ENCODE results near the gene MPZL2. TPM values are rescaled to one million over a fixed set of nuclear protein-coding genes. Genes with fewer than 3 reads are reported as not detected.

Gene MPZL2
- total RNA-seq, 1 donor from 2014 or later: 0.95 TPM

GRCh38 chr11:118227865-118228785 lies 36.0 kb downstream of the MPZL2 start:
- peaks cover 4% of the 10 kb centered on the region for H3K27me3 ChIP-seq (ENCODE audit: insufficient read depth, low read length)
- Mint-ChIP-seq H3K27me3 (ENCODE audit: low read depth, unreplicated experiment) (peaks cover 9% of the 10 kb centered on the region), H3K27ac (ENCODE audit: unreplicated experiment) (no peak overlapping the region), H3K4me1 (ENCODE audit: low read depth, unreplicated experiment) (no peaks in the 10 kb centered on the region), H3K4me3 (ENCODE audit: unreplicated experiment) (no peak overlapping the region), H3K36me3 (ENCODE audit: low read depth, unreplicated experiment) (peaks cover 3% of the 10 kb centered on the region), H3K9me3 (ENCODE audit: unreplicated experiment) (no peaks in the 10 kb centered on the region)
- H4K20me1 ChIP-seq (ENCODE audit: insufficient read depth, low read length): no peaks in the 10 kb centered on the region
- H2AFZ ChIP-seq (ENCODE audit: low read depth, low read length): no peak overlapping the region
- DNase-seq (ENCODE audit: low read depth) (no peak), FAIRE-seq (no peak)
- TF ChIP-seq CTCF (IDR thresholded peaks at IDR 0.05; ENCODE audit: insufficient read depth, low read depth, low read length) (no peak), EZH2 (IDR thresholded peaks at IDR 0.05; ENCODE audit: insufficient read depth, low read length) (no peak)
- H3K36me3 ChIP-seq (ENCODE audit: insufficient read depth, low read length): no peaks in the 10 kb centered on the region
- H3K9ac ChIP-seq (ENCODE audit: low read length): no peak overlapping the region
- no peak overlapping the region for H3K4me2 ChIP-seq (ENCODE audit: low read length)
- H3K27ac ChIP-seq (ENCODE audit: low read depth, low read length): no peak overlapping the region
- no peaks in the 10 kb centered on the region for H3K79me2 ChIP-seq (ENCODE audit: insufficient read depth, low read length)
- H3K9me3 ChIP-seq (ENCODE audit: insufficient read depth, low read depth, low read length): no peaks in the 10 kb centered on the region
- H3K4me3 ChIP-seq (ENCODE audit: insufficient read depth, low read depth, low read length): no peak overlapping the region
- no peaks in the 10 kb centered on the region for H3K4me1 ChIP-seq (ENCODE audit: insufficient read depth, low read length)

GRCh38 chr11:118226781-118227180 lies 37.3 kb downstream of the MPZL2 start:
- Mint-ChIP-seq H3K27me3 (ENCODE audit: low read depth, unreplicated experiment) (peaks cover 9% of the 10 kb centered on the region), H3K4me1 (ENCODE audit: low read depth, unreplicated experiment) (no peaks in the 10 kb centered on the region), H3K27ac (ENCODE audit: unreplicated experiment) (no peak overlapping the region), H3K36me3 (ENCODE audit: low read depth, unreplicated experiment) (peaks cover 3% of the 10 kb centered on the region), H3K4me3 (ENCODE audit: unreplicated experiment) (no peak overlapping the region), H3K9me3 (ENCODE audit: unreplicated experiment) (no peaks in the 10 kb centered on the region)
- Histone ChIP-seq H3K4me3 (ENCODE audit: insufficient read depth, low read depth, low read length) (no peak overlapping the region), H3K9me3 (ENCODE audit: insufficient read depth, low read depth, low read length) (no peaks in the 10 kb centered on the region), H3K4me2 (ENCODE audit: low read length) (no peak overlapping the region), H3K4me1 (ENCODE audit: insufficient read depth, low read length) (no peaks in the 10 kb centered on the region), H2AFZ (ENCODE audit: low read depth, low read length) (no peak overlapping the region), H3K79me2 (ENCODE audit: insufficient read depth, low read length) (no peaks in the 10 kb centered on the region), H3K27me3 (ENCODE audit: insufficient read depth, low read length) (peaks cover 6% of the 10 kb centered on the region), H4K20me1 (ENCODE audit: insufficient read depth, low read length) (no peaks in the 10 kb centered on the region), H3K36me3 (ENCODE audit: insufficient read depth, low read length) (no peaks in the 10 kb centered on the region), H3K9ac (ENCODE audit: low read length) (no peak overlapping the region), H3K27ac (ENCODE audit: low read depth, low read length) (no peak overlapping the region)
- FAIRE-seq (no peak), DNase-seq (ENCODE audit: low read depth) (no peak)
- no peak for TF ChIP-seq EZH2 (IDR thresholded peaks at IDR 0.05; ENCODE audit: insufficient read depth, low read length)
- no peak for TF ChIP-seq CTCF (IDR thresholded peaks at IDR 0.05; ENCODE audit: insufficient read depth, low read depth, low read length)

- Mint-ChIP-seq H3K36me3 (ENCODE audit: low read depth, unreplicated experiment) (peaks cover 3% of the 10 kb centered on the region), H3K4me1 (ENCODE audit: low read depth, unreplicated experiment) (no peaks in the 10 kb centered on the region), H3K4me3 (ENCODE audit: unreplicated experiment) (no peak overlapping the region), H3K27me3 (ENCODE audit: low read depth, unreplicated experiment) (peaks cover 9% of the 10 kb centered on the region), H3K27ac (ENCODE audit: unreplicated experiment) (no peak overlapping the region), H3K9me3 (ENCODE audit: unreplicated experiment) (no peaks in the 10 kb centered on the region)
- peaks cover 6% of the 10 kb centered on the region for H3K27me3 ChIP-seq (ENCODE audit: insufficient read depth, low read length)
- DNase-seq (ENCODE audit: low read depth) (peak; percentile 4), FAIRE-seq (no peak)
- no peaks in the 10 kb centered on the region for H3K9me3 ChIP-seq (ENCODE audit: insufficient read depth, low read depth, low read length)
- TF ChIP-seq EZH2 (IDR thresholded peaks at IDR 0.05; ENCODE audit: insufficient read depth, low read length) (no peak), CTCF (IDR thresholded peaks at IDR 0.05; ENCODE audit: insufficient read depth, low read depth, low read length) (no peak)
- H3K27ac ChIP-seq (ENCODE audit: low read depth, low read length): no peak overlapping the region
- no peaks in the 10 kb centered on the region for H3K36me3 ChIP-seq (ENCODE audit: insufficient read depth, low read length)
- no peak overlapping the region for H3K4me3 ChIP-seq (ENCODE audit: insufficient read depth, low read depth, low read length)
- H3K4me2 ChIP-seq (ENCODE audit: low read length): no peak overlapping the region
- no peak overlapping the region for H2AFZ ChIP-seq (ENCODE audit: low read depth, low read length)
- no peaks in the 10 kb centered on the region for H3K79me2 ChIP-seq (ENCODE audit: insufficient read depth, low read length)
- no peaks in the 10 kb centered on the region for H4K20me1 ChIP-seq (ENCODE audit: insufficient read depth, low read length)
- no peak overlapping the region for H3K9ac ChIP-seq (ENCODE audit: low read length)
- H3K4me1 ChIP-seq (ENCODE audit: insufficient read depth, low read length): no peaks in the 10 kb centered on the region
These were observed 37.8 kb downstream of the MPZL2 start for GRCh38 chr11:118226296-118226695.
